Smooth muscle cell (in vitro differentiated cells): ENCODE data around the gene PHKB. TPM values are rescaled to one million over a fixed set of nuclear protein-coding genes. Genes with fewer than 3 reads are reported as not detected.

Experiments used
- DNase-seq: peaks from one replicate; lab custom pipeline; 2025; ENCODE audit not compliant: unreplicated experiment; lab: John Stamatoyannopoulos, UW
- H2AFZ ChIP-seq: fragments of 200-600 bp; sonication (generic); 2 replicates; pipeline ENCODE4 v1.6.0; 2016; ENCODE audit warnings: antibody characterized with exemption, low read depth, mild to moderate bottlenecking
- H3F3A ChIP-seq: fragments of 200-600 bp; sonication (generic); 2 replicates; pipeline ENCODE4 v1.6.0; 2017; ENCODE audit warnings: antibody characterized with exemption, low read depth
- H3K27ac ChIP-seq: fragments of 200-600 bp; sonication (generic); 2 replicates; pipeline ENCODE4 v1.5.1; 2016; ENCODE audit warnings: low read depth, mild to moderate bottlenecking
- H3K27me3 ChIP-seq: fragments of 200-600 bp; sonication (generic); 2 replicates; pipeline ENCODE4 v1.6.1; 2016; ENCODE audit warnings: low read depth, mild to moderate bottlenecking
- H3K36me3 ChIP-seq: fragments of 200-600 bp; sonication (generic); 2 replicates; pipeline ENCODE4 v1.5.1; 2016; ENCODE audit warnings: low read depth
- H3K4me1 ChIP-seq: fragments of 200-600 bp; sonication (generic); 2 replicates; pipeline ENCODE4 v1.5.1; 2016; ENCODE audit warnings: low read depth
- H3K4me2 ChIP-seq: fragments of 200-600 bp; sonication (generic); 2 replicates; pipeline ENCODE4 v1.6.0; 2016; ENCODE audit warnings: mild to moderate bottlenecking
- H3K4me3 ChIP-seq: fragments of 200-600 bp; sonication (generic); 2 replicates; pipeline ENCODE4 v1.5.1; 2016; ENCODE audit warnings: mild to moderate bottlenecking
- H3K79me2 ChIP-seq: fragments of 200-600 bp; sonication (generic); 2 replicates; pipeline ENCODE4 v1.6.0; 2016; ENCODE audit warnings: low read depth, mild to moderate bottlenecking
- H3K9ac ChIP-seq: fragments of 200-600 bp; sonication (generic); 2 replicates; pipeline ENCODE4 v1.6.0; 2016; ENCODE audit warnings: low read depth
- H3K9me3 ChIP-seq: fragments of 200-600 bp; sonication (generic); replicated peaks from 2 replicates; pipeline ENCODE4 v1.5.1; 2016; ENCODE audit warnings: low read depth
- H4K20me1 ChIP-seq: fragments of 200-600 bp; sonication (generic); 2 replicates; pipeline ENCODE4 v1.6.0; 2016; ENCODE audit warnings: low read depth
- WGBS: methylation state at CpG from one replicate; pipeline ENCODE4 v1.1.7; 2016; ENCODE audit warnings: low lambda C conversion rate; 5-methylcytosine and 5-hydroxymethylcytosine counted together
- polyA plus RNA-seq: library from polyadenylated mRNA; unstranded; fragments of >200 nt; fragmentation: Nextera tagmentation; extraction: Ambion mirVana; gene quantifications from 2 replicates; pipeline ENCODE4 v1.2.1, GENCODE V29; 2016
- total RNA-seq: library from RNA; depleted of rRNA; stranded (reverse); fragments of >200 nt; gene quantifications from 2 replicates; pipeline ENCODE4 v1.2.3, GENCODE V29; 2014
- TF ChIP-seq, protein P1 (sequence below): fragments of 200-600 bp; sonication (generic); IDR thresholded peaks from 2 replicates; pipeline ENCODE4 v1.5.1; 2017; ENCODE audit warnings: borderline replicate concordance, mild to moderate bottlenecking, antibody characterized with exemption; ENCODE audit not compliant: insufficient read depth, poor library complexity, severe bottlenecking

PHKB gene
- total and polyA plus RNA-seq, 2 experiments from 2014 or later: 11.4 to 30.3 TPM

DNA sequence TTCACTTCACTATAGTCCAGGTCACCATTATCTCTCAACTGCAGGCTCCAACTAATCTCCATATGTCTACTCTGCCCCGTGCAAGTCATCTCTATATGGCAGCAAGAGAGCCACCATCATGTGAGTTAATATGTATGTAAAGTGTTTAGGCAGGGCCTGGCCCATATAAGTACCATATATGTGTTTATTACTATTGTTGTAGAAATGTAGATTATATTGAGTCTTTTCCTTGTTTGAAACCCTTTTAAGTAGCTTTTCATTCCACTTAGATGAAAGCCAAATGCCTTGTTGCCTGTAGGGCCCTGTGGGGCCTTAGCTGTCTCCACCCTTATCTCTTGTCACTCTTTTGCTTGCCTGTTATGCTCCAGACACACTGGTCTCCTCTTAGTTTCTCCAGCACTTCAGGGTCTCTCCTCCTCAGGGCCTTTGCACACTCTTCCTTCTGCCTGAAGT is 164.0 kb downstream of the PHKB start:
- Histone ChIP-seq H3K9me3 (no peaks in the 10 kb centered on the region), H3K4me3 (no peak overlapping the region), H3K36me3 (no peaks in the 10 kb centered on the region), H3K4me1 (no peaks in the 10 kb centered on the region), H3K4me2 (no peak overlapping the region), H3F3A (no peaks in the 10 kb centered on the region), H3K9ac (no peak overlapping the region), H2AFZ (no peak overlapping the region), H3K27ac (no peak overlapping the region), H3K79me2 (no peaks in the 10 kb centered on the region), H3K27me3 (no peaks in the 10 kb centered on the region), H4K20me1 (no peaks in the 10 kb centered on the region)
- WGBS: 83% methylated on average over 1 of the region's 1 CpG
- DNase-seq: no peak
- TF ChIP-seq, protein P1, sequence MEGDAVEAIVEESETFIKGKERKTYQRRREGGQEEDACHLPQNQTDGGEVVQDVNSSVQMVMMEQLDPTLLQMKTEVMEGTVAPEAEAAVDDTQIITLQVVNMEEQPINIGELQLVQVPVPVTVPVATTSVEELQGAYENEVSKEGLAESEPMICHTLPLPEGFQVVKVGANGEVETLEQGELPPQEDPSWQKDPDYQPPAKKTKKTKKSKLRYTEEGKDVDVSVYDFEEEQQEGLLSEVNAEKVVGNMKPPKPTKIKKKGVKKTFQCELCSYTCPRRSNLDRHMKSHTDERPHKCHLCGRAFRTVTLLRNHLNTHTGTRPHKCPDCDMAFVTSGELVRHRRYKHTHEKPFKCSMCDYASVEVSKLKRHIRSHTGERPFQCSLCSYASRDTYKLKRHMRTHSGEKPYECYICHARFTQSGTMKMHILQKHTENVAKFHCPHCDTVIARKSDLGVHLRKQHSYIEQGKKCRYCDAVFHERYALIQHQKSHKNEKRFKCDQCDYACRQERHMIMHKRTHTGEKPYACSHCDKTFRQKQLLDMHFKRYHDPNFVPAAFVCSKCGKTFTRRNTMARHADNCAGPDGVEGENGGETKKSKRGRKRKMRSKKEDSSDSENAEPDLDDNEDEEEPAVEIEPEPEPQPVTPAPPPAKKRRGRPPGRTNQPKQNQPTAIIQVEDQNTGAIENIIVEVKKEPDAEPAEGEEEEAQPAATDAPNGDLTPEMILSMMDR: no peak

GRCh38 chr16:47626246-47626645 is 165.1 kb downstream of the PHKB start:
- H3K79me2 ChIP-seq: no peaks in the 10 kb centered on the region
- H4K20me1 ChIP-seq: no peaks in the 10 kb centered on the region
- no peak overlapping the region for H3K4me2 ChIP-seq
- no peaks in the 10 kb centered on the region for H3F3A ChIP-seq
- H3K27me3 ChIP-seq: no peaks in the 10 kb centered on the region
- DNase-seq: no peak
- no peak overlapping the region for H3K9ac ChIP-seq
- no peak overlapping the region for H3K27ac ChIP-seq
- TF ChIP-seq, protein P1: no peak
- H3K36me3 ChIP-seq: no peaks in the 10 kb centered on the region
- no peak overlapping the region for H3K4me3 ChIP-seq
- WGBS: 97% methylated on average over 1 of the region's 1 CpG
- H3K9me3 ChIP-seq: no peaks in the 10 kb centered on the region
- H2AFZ ChIP-seq: no peak overlapping the region
- no peaks in the 10 kb centered on the region for H3K4me1 ChIP-seq

DNA sequence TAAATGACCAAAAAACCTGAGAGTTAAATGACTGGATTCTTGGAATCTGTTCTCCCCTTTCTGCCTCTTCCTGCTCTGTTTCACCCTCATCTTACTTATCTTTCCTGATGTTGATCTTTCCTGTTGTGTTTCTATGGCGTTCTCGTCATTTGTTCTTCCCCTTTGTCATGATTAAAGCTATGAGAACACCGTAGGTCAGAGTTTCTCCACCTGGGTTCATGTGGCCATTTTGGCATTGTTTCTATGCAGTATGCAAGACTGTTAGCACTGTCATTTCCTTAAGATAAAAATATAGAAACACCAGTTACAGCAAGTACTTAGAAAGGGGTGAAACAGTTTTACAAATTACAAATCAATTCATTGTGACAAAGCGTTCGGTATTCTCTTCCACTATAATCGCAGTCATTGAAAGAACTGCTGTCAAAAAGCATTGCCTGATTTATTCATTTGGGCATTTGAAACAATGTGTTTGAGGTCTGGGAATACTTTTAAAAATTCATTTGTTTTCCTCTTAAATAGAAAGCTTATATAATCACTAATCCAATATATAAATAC is 166.0 kb downstream of the PHKB start:
- H3K27me3 ChIP-seq: no peaks in the 10 kb centered on the region
- no peak for DNase-seq
- H2AFZ ChIP-seq: no peak overlapping the region
- no peaks in the 10 kb centered on the region for H3F3A ChIP-seq
- no peak overlapping the region for H3K27ac ChIP-seq
- 94% methylated on average over 6 of the region's 6 CpGs for WGBS
- H3K9ac ChIP-seq: no peak overlapping the region
- H3K9me3 ChIP-seq: no peaks in the 10 kb centered on the region
- H3K36me3 ChIP-seq: no peaks in the 10 kb centered on the region
- H3K4me2 ChIP-seq: no peak overlapping the region
- TF ChIP-seq, protein P1: no peak
- no peaks in the 10 kb centered on the region for H3K79me2 ChIP-seq
- no peaks in the 10 kb centered on the region for H4K20me1 ChIP-seq
- no peak overlapping the region for H3K4me3 ChIP-seq
- H3K4me1 ChIP-seq: no peaks in the 10 kb centered on the region

DNA sequence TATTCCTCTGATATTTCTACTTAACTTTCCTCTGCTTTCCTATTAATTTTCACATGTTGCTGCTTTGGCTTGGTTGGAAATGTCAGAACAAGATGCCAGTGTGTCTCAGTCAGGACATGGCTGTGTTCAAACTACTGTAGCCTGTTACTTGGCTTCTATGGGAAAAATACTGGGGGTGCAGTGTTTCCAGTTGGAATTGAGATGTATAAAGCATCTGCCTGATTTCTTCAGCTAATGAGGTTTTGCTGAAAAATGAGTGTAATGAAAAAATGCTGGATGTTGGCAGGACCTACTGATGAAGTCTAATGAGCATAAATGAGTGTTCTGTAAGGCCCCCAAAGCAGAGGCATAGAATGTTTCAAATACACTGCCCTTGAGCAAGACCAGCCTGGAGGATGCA is 166.6 kb downstream of the PHKB start:
- Histone ChIP-seq H3F3A (no peaks in the 10 kb centered on the region), H3K4me2 (no peak overlapping the region), H3K4me1 (no peaks in the 10 kb centered on the region), H3K79me2 (no peaks in the 10 kb centered on the region), H3K27me3 (no peaks in the 10 kb centered on the region), H3K36me3 (no peaks in the 10 kb centered on the region), H2AFZ (no peak overlapping the region), H3K9me3 (no peaks in the 10 kb centered on the region), H4K20me1 (no peaks in the 10 kb centered on the region), H3K9ac (no peak overlapping the region), H3K4me3 (no peak overlapping the region), H3K27ac (no peak overlapping the region)
- TF ChIP-seq, protein P1: no peak
- no peak for DNase-seq
